Measurements from ENCODE around the gene MPZL3.

DNA sequence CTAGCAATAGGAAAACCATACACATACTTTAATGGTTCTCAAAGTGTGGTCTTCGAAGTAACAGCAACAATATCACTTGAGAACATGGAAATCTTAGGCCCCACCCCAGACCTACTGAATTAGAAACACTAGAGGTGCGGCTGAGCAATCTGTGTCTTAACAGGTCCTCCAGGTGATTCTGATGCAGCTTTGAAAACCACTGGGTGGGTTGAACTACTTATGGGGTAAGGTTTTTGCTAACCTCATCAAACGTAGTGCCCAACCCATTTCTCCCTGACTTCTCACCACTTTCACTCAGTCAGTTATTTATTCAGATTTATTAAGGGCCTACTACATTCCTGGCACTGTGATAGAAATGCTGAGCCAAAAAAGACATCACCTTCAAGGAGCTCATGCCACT lies 8.2 kb upstream of the MPZL3 start:
- TF ChIP-seq, protein P1, sequence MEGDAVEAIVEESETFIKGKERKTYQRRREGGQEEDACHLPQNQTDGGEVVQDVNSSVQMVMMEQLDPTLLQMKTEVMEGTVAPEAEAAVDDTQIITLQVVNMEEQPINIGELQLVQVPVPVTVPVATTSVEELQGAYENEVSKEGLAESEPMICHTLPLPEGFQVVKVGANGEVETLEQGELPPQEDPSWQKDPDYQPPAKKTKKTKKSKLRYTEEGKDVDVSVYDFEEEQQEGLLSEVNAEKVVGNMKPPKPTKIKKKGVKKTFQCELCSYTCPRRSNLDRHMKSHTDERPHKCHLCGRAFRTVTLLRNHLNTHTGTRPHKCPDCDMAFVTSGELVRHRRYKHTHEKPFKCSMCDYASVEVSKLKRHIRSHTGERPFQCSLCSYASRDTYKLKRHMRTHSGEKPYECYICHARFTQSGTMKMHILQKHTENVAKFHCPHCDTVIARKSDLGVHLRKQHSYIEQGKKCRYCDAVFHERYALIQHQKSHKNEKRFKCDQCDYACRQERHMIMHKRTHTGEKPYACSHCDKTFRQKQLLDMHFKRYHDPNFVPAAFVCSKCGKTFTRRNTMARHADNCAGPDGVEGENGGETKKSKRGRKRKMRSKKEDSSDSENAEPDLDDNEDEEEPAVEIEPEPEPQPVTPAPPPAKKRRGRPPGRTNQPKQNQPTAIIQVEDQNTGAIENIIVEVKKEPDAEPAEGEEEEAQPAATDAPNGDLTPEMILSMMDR (IDR thresholded peaks at IDR 0.05; ENCODE audit: insufficient read depth, low read depth, low read length) = no peak
- no peak for TF ChIP-seq EZH2 (IDR thresholded peaks at IDR 0.05; ENCODE audit: insufficient read depth, low read length)

Measured in astrocyte (in vitro differentiated cells and primary cell).